HG03097 (cell line): ENCODE measurements around the gene SKOR1.

Source experiments
- ATAC-seq: cut with Tn5 transposase; IDR thresholded peaks from one replicate; pipeline ENCODE4 v1.9.1; 2021; ENCODE audit not compliant: unreplicated experiment, low FRiP score

SKOR1 gene

GRCh38 chr15:67829647-67830504 is 4.6 kb downstream of the SKOR1 start:
- ATAC-seq: no peak

- ATAC-seq: no peak
These were observed 6.1 kb downstream of the SKOR1 start for GRCh38 chr15:67831363-67831762.

- ATAC-seq: no peak
These were observed 6.8 kb downstream of the SKOR1 start for GRCh38 chr15:67832031-67832551.

GRCh38 chr15:67832897-67833709 is 7.8 kb downstream of the SKOR1 start:
- ATAC-seq: no peak

- ATAC-seq: no peak
These were observed 8.6 kb downstream of the SKOR1 start for GRCh38 chr15:67833710-67834511.

- no peak for ATAC-seq
These were observed 9.4 kb downstream of the SKOR1 start for GRCh38 chr15:67834581-67835296.

- ATAC-seq: no peak
These were observed 10.2 kb downstream of the SKOR1 start for GRCh38 chr15:67835297-67836133.

- no peak for ATAC-seq
These were observed 10.8 kb downstream of the SKOR1 start for GRCh38 chr15:67836134-67836455.

GRCh38 chr15:67836477-67836876 is 11.2 kb downstream of the SKOR1 start:
- ATAC-seq: no peak

- no peak for ATAC-seq
These were observed 11.6 kb downstream of the SKOR1 start for GRCh38 chr15:67836955-67837354.

GRCh38 chr15:67838789-67839332 is 13.6 kb downstream of the SKOR1 start:
- ATAC-seq: no peak

GRCh38 chr15:67839499-67839928 is 14.2 kb downstream of the SKOR1 start:
- no peak for ATAC-seq

- peak; percentile 67 for ATAC-seq
These were observed 14.8 kb downstream of the SKOR1 start, which contains the start of gene RNU6-1 for GRCh38 chr15:67839929-67840748. TSS of gene RNU6-1 (minus strand) at chr15:67840045.

GRCh38 chr15:67840749-67841512 is 15.6 kb downstream of the SKOR1 start:
- no peak for ATAC-seq

- no peak for ATAC-seq
These were observed 16.1 kb downstream of the SKOR1 start for GRCh38 chr15:67841513-67841762.

GRCh38 chr15:67843092-67843501 is 17.8 kb downstream of the SKOR1 start:
- ATAC-seq: no peak

- no peak for ATAC-seq
These were observed 18.5 kb downstream of the SKOR1 start for GRCh38 chr15:67843571-67844387.
